Measurements from ENCODE around the gene PLCB3. TPM values are rescaled to one million over a fixed set of nuclear protein-coding genes. Genes with fewer than 3 reads are reported as not detected.

PLCB3 gene
- total RNA-seq, 1 experiment from 2014 or later = 12.6 TPM

GRCh38 chr11:64265176-64266160 is 14.1 kb downstream of the PLCB3 start:
- no peak for DNase-seq (ENCODE audit: low spot score)

- no peak for DNase-seq (ENCODE audit: low spot score)
Observed at GRCh38 chr11:64266339-64266738, 15.0 kb downstream of the PLCB3 start.

- no peak for DNase-seq (ENCODE audit: low spot score)
Observed at GRCh38 chr11:64267207-64267945, 16.0 kb downstream of the PLCB3 start.

DNA sequence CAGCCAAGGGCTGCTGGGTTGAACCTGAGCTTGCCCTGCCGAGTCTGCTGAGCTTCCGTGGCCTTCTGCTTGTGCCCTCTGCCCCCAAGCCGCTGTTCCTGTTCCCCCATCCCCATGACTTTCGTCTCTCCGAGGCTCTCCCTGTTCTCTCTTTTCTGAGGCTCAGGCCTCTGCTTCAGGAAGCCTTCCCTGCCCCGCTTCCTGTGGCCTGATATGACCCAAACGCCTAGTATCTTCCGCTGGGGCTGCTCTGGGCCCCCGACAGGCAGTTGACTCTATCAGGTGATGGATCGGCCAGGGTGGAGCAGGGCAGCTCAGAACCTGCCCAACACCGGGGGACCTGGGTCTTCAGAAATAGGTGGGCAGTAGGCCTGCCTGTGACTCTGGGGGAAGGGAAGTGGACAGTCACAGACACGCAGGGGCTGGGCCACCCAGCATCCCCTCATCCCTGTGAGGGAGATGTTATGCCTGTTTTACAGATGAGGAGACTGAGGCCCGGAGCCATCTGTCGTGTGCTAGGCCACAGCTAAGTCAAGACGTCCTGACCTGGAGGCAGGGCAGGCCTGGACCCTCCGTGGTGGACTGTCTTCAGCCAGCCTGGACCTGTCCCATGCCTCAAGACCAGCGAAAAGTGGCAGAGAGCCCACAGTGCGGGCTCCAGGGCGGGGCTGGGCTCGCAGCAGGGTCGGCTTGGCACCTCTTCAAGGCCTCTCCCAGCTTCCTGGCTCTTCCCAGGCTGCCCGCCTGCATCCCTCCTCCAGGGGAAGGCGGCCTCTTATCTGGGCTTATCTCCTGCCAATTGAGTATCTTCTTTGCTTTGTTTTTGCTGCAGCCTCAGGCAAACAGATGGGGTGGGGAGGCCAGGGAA is 16.9 kb downstream of the PLCB3 start:
- DNase-seq (ENCODE audit: low spot score) = peak; percentile 66

DNA sequence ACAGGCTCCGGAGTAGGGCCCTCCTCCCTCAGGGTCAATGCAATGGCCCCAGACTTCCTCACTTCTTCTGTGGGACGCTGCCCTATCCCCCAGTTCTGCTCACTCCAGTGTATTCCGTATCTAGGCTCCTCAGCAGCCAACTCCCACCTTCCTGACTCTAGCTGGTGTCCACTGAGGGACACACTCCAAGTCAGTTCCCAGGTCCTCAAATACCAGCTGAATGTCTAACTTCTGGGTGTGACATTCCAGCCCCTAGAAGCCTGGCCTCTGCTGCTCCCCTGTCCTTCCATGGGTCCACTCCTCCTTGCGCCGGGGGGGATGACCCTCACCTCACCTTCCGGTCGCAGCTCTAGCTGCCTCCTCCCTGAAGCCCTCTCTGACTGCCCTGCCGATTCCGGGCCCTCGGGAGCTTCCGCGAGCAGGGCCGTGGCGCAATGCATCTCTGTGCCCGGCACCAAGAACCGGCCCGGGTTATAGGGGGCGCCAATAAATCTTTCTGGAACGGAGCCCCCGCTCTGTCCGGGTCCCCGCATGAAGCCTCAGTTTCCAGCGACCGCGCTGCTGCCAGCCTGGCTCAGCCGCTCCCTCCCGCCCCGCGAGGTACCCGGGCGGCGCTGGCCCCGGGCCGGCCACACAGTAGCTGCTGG is 17.7 kb downstream of the PLCB3 start:
- peak; percentile 58 for DNase-seq (ENCODE audit: low spot score)

DNA sequence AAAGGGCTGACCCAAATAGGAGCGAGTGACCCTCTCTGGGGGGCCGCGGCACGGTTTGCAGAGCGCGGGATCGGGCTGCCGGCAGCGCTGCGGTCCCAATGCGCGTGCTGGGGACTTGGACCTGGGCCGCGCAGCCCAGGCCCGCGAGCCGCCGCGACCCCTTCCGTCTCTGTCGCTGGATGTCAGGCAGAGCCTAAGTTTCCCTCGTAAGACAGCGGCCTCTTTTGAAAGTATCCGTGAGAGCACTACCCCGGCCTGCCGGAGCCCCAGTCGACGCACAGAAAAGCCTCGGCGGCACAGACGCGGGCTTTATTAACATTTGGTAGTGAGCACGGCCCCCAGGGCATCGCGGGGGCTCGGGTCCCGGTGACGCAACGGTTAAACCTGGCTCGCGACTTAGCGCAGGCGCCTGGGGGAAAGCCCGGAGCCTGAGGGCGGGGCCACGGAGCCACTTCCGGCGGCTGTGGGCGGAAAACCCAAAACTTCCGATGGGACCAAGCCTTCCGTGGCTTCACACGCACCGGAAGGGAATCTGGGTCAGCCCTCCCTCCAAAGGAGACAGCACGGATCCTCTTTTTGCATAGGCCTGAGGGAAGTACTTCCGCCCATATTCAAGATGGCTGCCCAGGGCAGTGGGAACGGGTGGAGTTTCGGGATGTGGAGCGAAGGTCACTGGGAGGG is 18.4 kb downstream of the PLCB3 start:
- DNase-seq (ENCODE audit: low spot score) = peak; percentile 99

GRCh38 chr11:64275031-64275800 is 23.9 kb downstream of the PLCB3 start:
- no peak for DNase-seq (ENCODE audit: low spot score)

DNA sequence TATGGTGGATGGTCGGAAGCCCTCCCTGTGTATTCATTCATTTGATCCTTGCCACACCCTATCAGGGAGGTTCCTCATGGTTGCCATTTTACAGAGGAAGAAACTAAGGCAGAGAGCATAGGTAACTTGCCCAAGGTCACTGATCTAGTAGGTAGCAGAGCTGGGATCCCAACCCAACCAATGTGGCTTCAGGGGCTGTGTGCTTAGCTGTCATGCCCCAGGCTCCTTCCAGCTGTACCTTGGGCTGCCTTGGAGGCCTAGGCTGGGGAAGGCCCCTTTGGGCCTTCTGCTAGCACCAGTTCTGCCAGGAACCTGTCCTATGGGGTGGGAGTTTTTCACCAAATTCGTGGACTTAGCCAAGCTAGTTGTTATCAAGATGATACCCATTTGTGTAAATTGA is 24.5 kb downstream of the PLCB3 start:
- no peak for DNase-seq (ENCODE audit: low spot score)

- peak; percentile 49 for DNase-seq (ENCODE audit: low spot score)
Observed at GRCh38 chr11:64276653-64277431, 25.5 kb downstream of the PLCB3 start.

- no peak for DNase-seq (ENCODE audit: low spot score)
Observed at GRCh38 chr11:64278576-64279190, 27.4 kb downstream of the PLCB3 start.

DNA sequence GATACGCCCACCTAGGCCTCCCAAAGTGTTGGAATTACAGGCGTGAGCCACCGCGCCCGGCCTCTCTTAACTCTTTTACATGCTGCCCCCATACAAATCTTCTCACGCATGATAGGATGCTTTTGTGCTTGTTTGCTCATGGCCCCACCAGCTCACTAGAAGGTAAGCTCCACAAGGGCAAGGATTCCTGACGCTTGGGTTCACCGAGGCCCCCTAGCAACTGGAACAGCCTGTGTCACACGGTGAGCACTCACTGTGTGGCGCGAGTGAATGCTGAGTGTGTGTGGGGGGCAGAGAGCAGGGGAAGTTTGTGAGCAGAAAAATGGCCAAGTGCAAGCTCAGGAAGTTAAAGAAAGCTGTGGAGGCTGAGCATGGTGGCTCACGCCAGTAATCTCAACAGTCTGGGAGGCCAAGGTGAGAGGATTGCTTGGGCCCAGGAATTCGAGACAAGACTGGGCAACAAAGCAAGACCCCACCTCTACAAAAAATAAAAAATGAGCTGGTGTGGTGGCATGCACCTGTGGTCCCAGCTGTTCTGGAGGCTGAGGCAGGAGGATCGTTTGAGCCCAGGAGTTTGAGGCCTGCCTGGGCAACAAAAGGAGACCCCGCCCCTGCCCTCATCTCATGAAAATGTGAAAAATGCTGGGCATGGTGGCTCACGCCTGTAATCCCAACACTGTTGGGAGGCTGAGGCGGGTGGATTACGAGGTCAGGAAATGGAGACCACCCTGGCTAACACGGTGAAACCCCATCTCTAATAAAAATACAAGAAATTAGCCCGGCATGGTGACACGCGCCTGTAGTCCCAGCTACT is 30.8 kb downstream of the PLCB3 start:
- DNase-seq (ENCODE audit: low spot score) = no peak

DNA sequence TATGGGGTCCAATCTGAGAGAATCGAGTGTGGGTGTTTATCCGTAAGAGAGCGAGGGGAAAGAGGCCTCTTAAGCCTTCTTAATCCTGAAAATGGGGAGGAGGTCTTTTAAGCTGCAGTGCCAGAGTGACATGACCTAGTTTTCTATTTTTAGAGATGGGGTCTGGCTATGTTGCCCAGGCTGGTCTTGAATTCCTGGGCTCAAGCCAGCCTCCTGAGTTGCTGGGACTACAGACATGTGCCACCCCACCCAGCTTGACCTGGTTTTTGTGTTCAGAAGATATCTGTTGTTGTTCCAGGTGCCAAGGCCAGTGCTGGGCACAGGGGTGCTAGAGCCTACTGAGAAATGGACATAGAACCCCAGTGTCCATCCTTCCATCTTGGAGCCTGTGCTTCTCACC is 31.8 kb downstream of the PLCB3 start:
- no peak for DNase-seq (ENCODE audit: low spot score)

DNA sequence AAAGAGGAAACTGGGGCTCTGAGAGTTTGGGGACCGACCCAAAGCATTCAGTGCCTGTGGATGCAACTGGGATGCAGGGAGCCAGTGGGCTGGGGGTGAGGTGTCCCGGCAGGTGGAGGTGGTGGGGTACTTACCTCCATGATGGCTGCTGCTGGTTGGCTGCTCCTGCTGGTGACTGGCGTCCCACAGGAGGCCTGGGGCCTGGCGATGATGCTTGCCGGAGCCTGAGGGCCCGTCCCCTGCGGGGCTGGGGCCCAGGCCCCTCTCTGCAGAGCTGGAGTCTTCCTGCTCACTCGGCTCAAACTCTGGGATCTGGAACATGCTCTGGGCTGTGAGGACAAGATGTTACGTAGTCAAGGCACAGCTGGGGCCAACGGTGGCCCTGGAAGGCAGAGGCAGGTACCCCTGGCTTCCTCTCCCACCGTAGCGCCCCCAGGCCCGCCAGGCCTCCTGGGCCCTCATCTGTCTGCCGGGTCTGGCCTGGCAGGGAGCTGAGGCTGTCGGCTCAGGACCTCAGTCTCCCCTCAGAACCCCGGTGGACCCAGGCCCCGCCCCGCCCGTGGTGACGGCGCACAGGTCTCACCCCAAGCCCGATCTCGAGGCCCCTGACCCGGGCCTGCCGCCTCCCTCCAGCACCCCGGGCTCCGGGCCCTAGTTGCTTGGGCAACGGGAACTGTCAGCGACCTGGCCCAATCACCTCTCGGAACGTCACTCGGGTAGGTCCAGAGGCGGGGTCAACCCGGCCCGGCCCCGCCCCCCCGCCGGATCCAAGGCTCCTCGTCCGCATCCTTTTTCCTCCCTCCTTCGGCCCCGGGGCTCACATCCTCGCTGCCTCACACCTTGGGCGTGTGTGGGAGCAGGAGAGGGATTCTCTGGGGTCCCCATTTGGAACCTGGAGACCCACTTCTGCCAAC is 33.0 kb downstream of the PLCB3 start, which contains the start of gene BAD:
Gene BAD, minus strand, starts transcription at position 618 of the 914 bp plus-strand sequence. Its CDS starts 297 bp downstream, at position 321.
- DNase-seq (ENCODE audit: low spot score) = peak; percentile 83

- peak; percentile 56 for DNase-seq (ENCODE audit: low spot score)
Observed at GRCh38 chr11:64284962-64285884, 33.9 kb downstream of the PLCB3 start, which contains the start of gene GPR137. GPR137 (plus strand) TSS chr11:64285848; CDS start chr11:64286525, 677 bp downstream.
